HepG2 (cell line): ENCODE results near the gene RASGRP2. TPM values are rescaled to one million over a fixed set of nuclear protein-coding genes. Genes with fewer than 3 reads are reported as not detected.

ENCODE experiments used
- ATAC-seq: fragments of 200-7000 bp; cut with Tn5 transposase; 3 replicates; pipeline ENCODE4 v1.9.1; 2020; ENCODE audit warnings: mild to moderate bottlenecking, moderate library complexity
- BruUV-seq: library from RNA; stranded (reverse); fragments of 400-500 nt; replicated peaks from 2 replicates; lab custom pipeline; 2021; lab: Mats Ljungman, UMichigan
- CTCF ChIA-PET: fragments of 300-600 bp; formaldehyde crosslinking; extraction: SDS; loops from one replicate; lab custom pipeline; 2021; ENCODE audit warnings: low total read pairs, inconsistent platforms, low intra/inter-chr PET ratio; lab: Yijun Ruan, JAX
- POLR2A ChIA-PET: fragments of 350-600 bp; sonication (Branson Sonifier 250); formaldehyde crosslinking; loops from one replicate; lab custom pipeline; 2020; ENCODE audit warnings: antibody characterized with exemption, inconsistent platforms; lab: Yijun Ruan, JAX
- DNase-seq: peaks from one replicate; pipeline ENCODE4 v3.0.0-alpha.2; 2015; ENCODE audit warnings: low spot score
- FAIRE-seq: peaks from 3 replicates; lab custom pipeline; 2011; peaks lifted over from hg19 to GRCh38; lab: Jason Lieb, UNC
- H2AFZ ChIP-seq: one replicate; pipeline ENCODE4 v1.6.1; 2011; ENCODE audit warnings: low read length, inconsistent platforms
- H3K27ac ChIP-seq: fragments of 300-600 bp; 3 replicates; pipeline ENCODE4 v1.8.0; 2011; ENCODE audit warnings: mixed run types, mild to moderate bottlenecking, mixed read lengths, low read length, inconsistent platforms; ENCODE audit not compliant: insufficient read depth; ENCODE audit errors: extremely low read length
- H3K27me3 ChIP-seq, 2 experiments: fragments of 200-600 bp in 1 of 2; 2 replicates in 1 of 2; 3 replicates in 1 of 2; pipeline versions ENCODE4 v1.6.0 to v1.8.0; 2011; ENCODE audit warnings: low read length in 2 of 2, mild to moderate bottlenecking in 2 of 2, moderate library complexity in 2 of 2, inconsistent platforms in 1 of 2; ENCODE audit not compliant: insufficient read depth in 2 of 2, control insufficient read depth in 1 of 2
- H3K36me3 ChIP-seq, 2 experiments: fragments of 200-600 bp in 1 of 2; replicated peaks in 1 of 2; 2 replicates in 1 of 2; 3 replicates in 1 of 2; pipeline versions ENCODE4 v1.5.1 to v1.8.0; 2011; ENCODE audit warnings: low read length in 2 of 2, inconsistent platforms in 1 of 2; ENCODE audit not compliant: insufficient read depth in 2 of 2, control insufficient read depth in 1 of 2
- H3K4me1 ChIP-seq: 2 replicates; pipeline ENCODE4 v1.5.1; 2012; ENCODE audit warnings: low read length, inconsistent platforms; ENCODE audit not compliant: insufficient read depth
- H3K4me2 ChIP-seq: 2 replicates; pipeline ENCODE4 v1.6.0; 2011; ENCODE audit warnings: low read depth, low read length, inconsistent platforms
- H3K4me3 ChIP-seq, 3 experiments: fragments of 200-600 bp in 1 of 3; sonication (generic), shearing (Covaris generic) in 1 of 3; replicated peaks in 1 of 3; 2 replicates each; pipeline ENCODE4 v1.5.1; 2011 to 2016; ENCODE audit warnings: low read length in 3 of 3, inconsistent platforms in 2 of 3, low read depth in 2 of 3, mild to moderate bottlenecking in 2 of 3, control low read depth in 1 of 3, mixed read lengths in 1 of 3; ENCODE audit not compliant: insufficient read depth in 1 of 3
- H3K79me2 ChIP-seq: one replicate; pipeline ENCODE4 v1.6.1; 2011; ENCODE audit warnings: low read length, inconsistent platforms; ENCODE audit not compliant: insufficient read depth
- H3K9ac ChIP-seq: 2 replicates; pipeline ENCODE4 v1.6.0; 2011; ENCODE audit warnings: mild to moderate bottlenecking, low read depth, low read length, inconsistent platforms; ENCODE audit not compliant: insufficient read depth
- H3K9me3 ChIP-seq: 2 replicates; pipeline ENCODE4 v1.5.1; 2012; ENCODE audit warnings: mild to moderate bottlenecking, low read length
- H4K20me1 ChIP-seq: 2 replicates; pipeline ENCODE4 v1.6.0; 2011; ENCODE audit warnings: inconsistent platforms, mild to moderate bottlenecking, low read length, moderate library complexity; ENCODE audit not compliant: insufficient read depth
- CAMTA2 ChIP-seq: sonication (generic); formaldehyde crosslinking; IDR thresholded peaks from 2 replicates; pipeline ENCODE4 v1.4.0; 2020; ENCODE audit warnings: mild to moderate bottlenecking, missing genetic modification reagents, borderline replicate concordance
- DMAP1 ChIP-seq: IDR thresholded peaks from 2 replicates; pipeline ENCODE4 v1.6.1; 2016
- NCOA5 ChIP-seq: sonication (generic); formaldehyde crosslinking; IDR thresholded peaks from 2 replicates; pipeline ENCODE4 v1.4.0; 2020; ENCODE audit warnings: missing genetic modification reagents
- TRIM24 ChIP-seq: sonication (generic); formaldehyde crosslinking; IDR thresholded peaks from 2 replicates; pipeline ENCODE4 v1.8.0; 2022; ENCODE audit warnings: mild to moderate bottlenecking, missing genetic modification reagents
- ZNF30 ChIP-seq: sonication (generic); formaldehyde crosslinking; IDR thresholded peaks from 2 replicates; pipeline ENCODE4 v1.5.0; 2020; ENCODE audit warnings: mild to moderate bottlenecking, missing genetic modification reagents
- ZNF317 ChIP-seq: sonication (generic); formaldehyde crosslinking; IDR thresholded peaks from 2 replicates; pipeline ENCODE4 v1.5.0; 2020; ENCODE audit warnings: mild to moderate bottlenecking, missing genetic modification reagents
- ZNF878 ChIP-seq: sonication (generic); formaldehyde crosslinking; IDR thresholded peaks from 2 replicates; pipeline ENCODE4 v1.8.1; 2023; ENCODE audit warnings: mild to moderate bottlenecking, missing genetic modification reagents, moderate library complexity
- WGBS: methylation state at CpG from one replicate; pipeline ENCODE4 v1.1.6; 2017; ENCODE audit warnings: low lambda C conversion rate; 5-methylcytosine and 5-hydroxymethylcytosine counted together
- in situ Hi-C: cut with HindIII; loops from 2 replicates; pipeline ENCODE4 v1.10.0; 2017; ENCODE audit warnings: low pct_unique_long_range_greater_than_20kb; ENCODE audit not compliant: extremely low pct_ligation_motif_present
- intact Hi-C: fragments of 100-400 bp; cut with micrococcal nuclease; formaldehyde crosslinking; loops from one replicate; pipeline ENCODE4 v1.10.0; 2022; ENCODE audit not compliant: unreplicated experiment
- polyA plus RNA-seq, 8 experiments: library from polyadenylated mRNA; depleted of rRNA in 3 of 8; stranded (reverse) in 7 of 8; unstranded in 1 of 8; fragments of >200 nt; fragmentation: Illumina TruSeq in 4 of 8; extraction: Trizol in 4 of 8; gene quantifications; 2 replicates each; pipeline versions ENCODE4 v1.2.1 to v1.2.3, GENCODE V29; 2011 to 2016; ENCODE audit warnings: low read depth in 4 of 8, missing spikeins in 1 of 8, mixed read lengths in 1 of 8; ENCODE audit not compliant: insufficient read depth in 1 of 8
- total RNA-seq, 5 experiments: library from RNA; depleted of rRNA; stranded (reverse); fragments of >200 nt; fragmentation: Illumina TruSeq; extraction: Trizol; gene quantifications; 2 replicates each; pipeline ENCODE4 v1.2.3, GENCODE V29; 2016; ENCODE audit warnings: low read depth in 1 of 5
- TF ChIP-seq, protein P1 (sequence below): sonication (generic); formaldehyde crosslinking; conservative IDR thresholded peaks from 2 replicates; pipeline ENCODE4 v1.5.0; 2020; ENCODE audit warnings: missing genetic modification reagents
- TF ChIP-seq, protein P2 (sequence below): sonication (generic); formaldehyde crosslinking; conservative IDR thresholded peaks from 2 replicates; pipeline ENCODE4 v1.4.0; 2020; ENCODE audit warnings: missing genetic modification reagents
- TF ChIP-seq, protein P3 (sequence below): sonication (generic); formaldehyde crosslinking; conservative IDR thresholded peaks from 2 replicates; pipeline ENCODE4 v1.8.0; 2022; ENCODE audit warnings: missing genetic modification reagents

RASGRP2 gene
- total and polyA plus RNA-seq, 2 of the 13 experiments (the other 11 are each of a cell fraction or from before 2014, with no cell fraction given), result 0.61 TPM; not detected in 1

DNA sequence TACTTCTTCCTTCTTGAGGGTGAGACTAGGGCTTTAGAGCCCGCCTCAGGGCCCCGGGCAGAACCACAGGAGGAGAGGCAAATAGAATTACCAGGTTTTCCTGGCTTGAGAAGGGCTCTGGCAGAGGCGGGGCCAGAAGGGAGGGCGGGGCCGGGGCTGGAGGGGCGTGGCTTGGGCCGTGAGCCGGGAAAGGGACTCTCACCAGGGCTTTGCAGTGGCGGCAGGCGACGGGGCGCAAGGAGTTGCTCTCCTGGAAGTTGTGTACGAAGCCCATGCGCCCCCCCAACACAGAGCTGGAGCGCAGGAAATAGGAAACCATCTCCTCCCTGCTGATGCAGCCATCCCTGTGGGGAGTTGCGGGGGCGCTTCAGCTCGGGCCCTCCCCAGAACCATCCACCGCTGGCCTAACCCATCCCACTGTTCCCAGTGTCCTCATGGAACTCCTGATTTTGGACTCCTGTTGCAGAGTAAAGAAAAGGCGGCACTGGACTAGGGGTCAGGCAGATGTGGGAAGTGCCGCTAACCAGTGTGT lies 14.0 kb downstream of the RASGRP2 start (continued):
- TF ChIP-seq, protein P1, sequence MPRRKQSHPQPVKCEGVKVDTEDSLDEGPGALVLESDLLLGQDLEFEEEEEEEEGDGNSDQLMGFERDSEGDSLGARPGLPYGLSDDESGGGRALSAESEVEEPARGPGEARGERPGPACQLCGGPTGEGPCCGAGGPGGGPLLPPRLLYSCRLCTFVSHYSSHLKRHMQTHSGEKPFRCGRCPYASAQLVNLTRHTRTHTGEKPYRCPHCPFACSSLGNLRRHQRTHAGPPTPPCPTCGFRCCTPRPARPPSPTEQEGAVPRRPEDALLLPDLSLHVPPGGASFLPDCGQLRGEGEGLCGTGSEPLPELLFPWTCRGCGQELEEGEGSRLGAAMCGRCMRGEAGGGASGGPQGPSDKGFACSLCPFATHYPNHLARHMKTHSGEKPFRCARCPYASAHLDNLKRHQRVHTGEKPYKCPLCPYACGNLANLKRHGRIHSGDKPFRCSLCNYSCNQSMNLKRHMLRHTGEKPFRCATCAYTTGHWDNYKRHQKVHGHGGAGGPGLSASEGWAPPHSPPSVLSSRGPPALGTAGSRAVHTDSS (CRISPR knock-in tag), result no peak
- no peak for TF ChIP-seq NCOA5 (CRISPR knock-in tag)
- TF ChIP-seq ZNF878 (CRISPR knock-in tag), result no peak
- TF ChIP-seq, all 625 proteins: peak for 0

DNA sequence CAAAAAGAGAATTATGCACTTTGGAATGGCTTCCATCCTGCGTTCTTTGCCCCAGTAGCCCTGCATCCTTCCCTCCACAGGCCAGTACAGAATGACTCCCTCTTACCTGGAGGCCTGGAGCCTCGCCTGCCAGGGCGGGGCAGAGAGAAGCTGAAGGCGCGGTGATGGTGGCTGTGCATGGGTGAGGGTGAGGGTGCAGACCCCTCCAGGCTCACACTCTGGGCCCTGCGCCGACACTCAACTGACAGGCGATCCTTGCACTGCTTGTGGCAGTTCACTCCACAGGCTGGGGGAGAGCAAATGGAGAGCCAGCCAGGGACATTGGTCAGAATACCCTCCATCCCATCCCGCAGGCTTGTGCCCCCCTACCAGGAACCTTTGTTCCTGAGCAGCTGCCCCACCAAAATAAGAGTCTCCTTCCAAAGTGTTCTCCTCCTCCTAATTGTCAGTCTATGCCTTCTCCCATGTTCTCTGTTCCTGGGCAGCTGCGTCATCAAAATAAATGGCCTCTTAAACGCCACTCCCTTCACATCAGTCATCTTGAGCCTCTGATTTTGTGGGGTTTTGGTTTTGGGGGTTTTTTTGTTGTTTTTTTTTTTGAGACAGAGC lies 15.1 kb downstream of the RASGRP2 start:
- H3K27ac ChIP-seq, result no peak overlapping the region
- no TSS peak for BruUV-seq
- in situ Hi-C loops (no loop called here), intact Hi-C loops (no loop called here)
- ChIA-PET CTCF (no interaction called here), POLR2A (no interaction called here)
- no peak for DNase-seq
- no peak overlapping the region for H3K4me2 ChIP-seq
- H3K79me2 ChIP-seq, result no peaks in the 10 kb centered on the region
- H3K9ac ChIP-seq, result no peak overlapping the region
- TF ChIP-seq ZNF317 (CRISPR knock-in tag), result no peak
- TF ChIP-seq ZNF30 (CRISPR knock-in tag), result no peak
- TF ChIP-seq, protein P2, sequence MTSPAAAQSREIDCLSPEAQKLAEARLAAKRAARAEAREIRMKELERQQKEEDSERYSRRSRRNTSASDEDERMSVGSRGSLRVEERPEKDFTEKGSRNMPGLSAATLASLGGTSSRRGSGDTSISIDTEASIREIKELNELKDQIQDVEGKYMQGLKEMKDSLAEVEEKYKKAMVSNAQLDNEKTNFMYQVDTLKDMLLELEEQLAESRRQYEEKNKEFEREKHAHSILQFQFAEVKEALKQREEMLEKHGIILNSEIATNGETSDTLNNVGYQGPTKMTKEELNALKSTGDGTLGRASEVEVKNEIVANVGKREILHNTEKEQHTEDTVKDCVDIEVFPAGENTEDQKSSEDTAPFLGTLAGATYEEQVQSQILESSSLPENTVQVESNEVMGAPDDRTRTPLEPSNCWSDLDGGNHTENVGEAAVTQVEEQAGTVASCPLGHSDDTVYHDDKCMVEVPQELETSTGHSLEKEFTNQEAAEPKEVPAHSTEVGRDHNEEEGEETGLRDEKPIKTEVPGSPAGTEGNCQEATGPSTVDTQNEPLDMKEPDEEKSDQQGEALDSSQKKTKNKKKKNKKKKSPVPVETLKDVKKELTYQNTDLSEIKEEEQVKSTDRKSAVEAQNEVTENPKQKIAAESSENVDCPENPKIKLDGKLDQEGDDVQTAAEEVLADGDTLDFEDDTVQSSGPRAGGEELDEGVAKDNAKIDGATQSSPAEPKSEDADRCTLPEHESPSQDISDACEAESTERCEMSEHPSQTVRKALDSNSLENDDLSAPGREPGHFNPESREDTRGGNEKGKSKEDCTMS, result no peak
- no peak for TF ChIP-seq TRIM24 (CRISPR knock-in tag)
- TF ChIP-seq, protein P3, sequence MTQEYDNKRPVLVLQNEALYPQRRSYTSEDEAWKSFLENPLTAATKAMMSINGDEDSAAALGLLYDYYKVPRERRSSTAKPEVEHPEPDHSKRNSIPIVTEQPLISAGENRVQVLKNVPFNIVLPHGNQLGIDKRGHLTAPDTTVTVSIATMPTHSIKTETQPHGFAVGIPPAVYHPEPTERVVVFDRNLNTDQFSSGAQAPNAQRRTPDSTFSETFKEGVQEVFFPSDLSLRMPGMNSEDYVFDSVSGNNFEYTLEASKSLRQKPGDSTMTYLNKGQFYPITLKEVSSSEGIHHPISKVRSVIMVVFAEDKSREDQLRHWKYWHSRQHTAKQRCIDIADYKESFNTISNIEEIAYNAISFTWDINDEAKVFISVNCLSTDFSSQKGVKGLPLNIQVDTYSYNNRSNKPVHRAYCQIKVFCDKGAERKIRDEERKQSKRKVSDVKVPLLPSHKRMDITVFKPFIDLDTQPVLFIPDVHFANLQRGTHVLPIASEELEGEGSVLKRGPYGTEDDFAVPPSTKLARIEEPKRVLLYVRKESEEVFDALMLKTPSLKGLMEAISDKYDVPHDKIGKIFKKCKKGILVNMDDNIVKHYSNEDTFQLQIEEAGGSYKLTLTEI (CRISPR knock-in tag), result no peak
- no peak for TF ChIP-seq CAMTA2 (CRISPR knock-in tag)
- no peak for TF ChIP-seq DMAP1 (CRISPR knock-in tag)
- H3K9me3 ChIP-seq, result no peaks in the 10 kb centered on the region
- FAIRE-seq, result no peak
- no peaks in the 10 kb centered on the region for H3K36me3 ChIP-seq
- 61% methylated on average over 4 of the region's 11 CpGs for WGBS
- no peaks in the 10 kb centered on the region for H4K20me1 ChIP-seq
- H2AFZ ChIP-seq, result no peak overlapping the region
- no peak overlapping the region for H3K4me3 ChIP-seq
- peaks cover 0 to 23% of the 10 kb centered on the region in 2 experiments; a peak in 3 of 5 replicates for H3K27me3 ChIP-seq
- H3K4me1 ChIP-seq, result peaks cover 28% of the 10 kb centered on the region
- no peak for ATAC-seq
